HCT116 (cell line): ENCODE measurements around the gene IL20RA.

ENCODE experiments used
- CTCF ChIP-seq, 3 experiments: fragments of 200-600 bp in 1 of 3; sonication (generic) in 1 of 3; IDR thresholded peaks in 2 of 3; conservative IDR thresholded peaks in 1 of 3; 2 replicates each; pipeline ENCODE4 v1.5.1; 2012 to 2017; ENCODE audit warnings: low read depth in 2 of 3, low read length in 2 of 3, antibody characterized with exemption in 1 of 3, borderline replicate concordance in 1 of 3, control low read depth in 1 of 3, mild to moderate bottlenecking in 1 of 3, mixed read lengths in 1 of 3, mixed run types in 1 of 3, moderate library complexity in 1 of 3; ENCODE audit not compliant: insufficient read depth in 1 of 3
- EZH2phosphoT487 ChIP-seq: fragments of 200-600 bp; IDR thresholded peaks from 2 replicates; pipeline ENCODE4 v1.6.1; 2018; ENCODE audit warnings: antibody characterized with exemption, borderline replicate concordance
- POLR2A ChIP-seq: IDR thresholded peaks from 2 replicates; pipeline ENCODE4 v1.7.0; 2011; ENCODE audit warnings: borderline replicate concordance; ENCODE audit not compliant: insufficient read depth, insufficient read length; ENCODE audit errors: extremely low read depth
- TF ChIP-seq, protein P1 (sequence below): IDR thresholded peaks from 2 replicates; pipeline ENCODE4 v1.6.1; 2012

- TF ChIP-seq, protein P1, sequence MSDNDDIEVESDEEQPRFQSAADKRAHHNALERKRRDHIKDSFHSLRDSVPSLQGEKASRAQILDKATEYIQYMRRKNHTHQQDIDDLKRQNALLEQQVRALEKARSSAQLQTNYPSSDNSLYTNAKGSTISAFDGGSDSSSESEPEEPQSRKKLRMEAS, result no peak
- TF ChIP-seq CTCF (IDR thresholded peaks at IDR 0.05 in 2 of 3, conservative IDR thresholded peaks at IDR 0.05 in 1 of 3; ENCODE audit: borderline replicate concordance in 1 of 3, insufficient read depth in 1 of 3, low read depth in 2 of 3, low read length in 2 of 3), result no peak
- no peak for TF ChIP-seq EZH2phosphoT487
- no peak for TF ChIP-seq POLR2A
Observed at GRCh38 chr6:137020776-137021175, 24.0 kb downstream of the IL20RA start.
